Measurements from ENCODE around the gene XCL1.

XCL1 gene

DNA sequence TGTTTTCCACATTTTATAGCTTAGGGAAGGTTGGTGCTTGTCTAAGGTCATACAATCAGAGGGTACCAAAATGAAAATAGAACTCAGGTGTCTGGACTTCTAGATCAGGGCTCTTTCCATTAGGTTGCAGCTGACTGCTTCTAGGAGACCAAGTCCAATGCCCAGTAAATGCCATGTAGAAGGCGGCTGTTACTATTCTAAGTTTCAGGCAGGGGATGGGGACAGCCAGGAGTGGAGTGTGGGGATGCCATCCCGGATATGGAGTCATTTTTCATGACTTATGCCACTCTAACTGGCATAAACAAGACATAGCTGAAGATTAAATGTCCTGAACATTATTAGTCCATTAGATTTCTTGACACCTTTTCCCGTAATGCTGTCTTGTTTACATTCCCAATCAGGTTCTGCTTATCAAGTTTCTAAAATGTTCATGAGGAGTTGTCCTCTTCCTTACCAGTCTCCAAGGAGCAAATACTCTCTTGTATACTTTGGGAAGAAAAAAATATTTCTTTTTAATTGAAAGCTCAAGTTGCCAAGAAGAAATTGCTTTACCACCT is 31.5 kb downstream of the XCL1 start:
- no peaks in the 10 kb centered on the region for H3K9me3 ChIP-seq
- H3K4me3 ChIP-seq (ENCODE audit: low read depth in 1 of 2, low read length in 1 of 2): no peak overlapping the region
- H3K4me1 ChIP-seq (ENCODE audit: control insufficient read depth in 1 of 2, insufficient read depth in 1 of 2, low read depth in 1 of 2, low read length in 1 of 2): no peaks in the 10 kb centered on the region
- no peak overlapping the region for H3K27ac ChIP-seq
- H3K36me3 ChIP-seq: no peaks in the 10 kb centered on the region
- TF ChIP-seq, protein P1, sequence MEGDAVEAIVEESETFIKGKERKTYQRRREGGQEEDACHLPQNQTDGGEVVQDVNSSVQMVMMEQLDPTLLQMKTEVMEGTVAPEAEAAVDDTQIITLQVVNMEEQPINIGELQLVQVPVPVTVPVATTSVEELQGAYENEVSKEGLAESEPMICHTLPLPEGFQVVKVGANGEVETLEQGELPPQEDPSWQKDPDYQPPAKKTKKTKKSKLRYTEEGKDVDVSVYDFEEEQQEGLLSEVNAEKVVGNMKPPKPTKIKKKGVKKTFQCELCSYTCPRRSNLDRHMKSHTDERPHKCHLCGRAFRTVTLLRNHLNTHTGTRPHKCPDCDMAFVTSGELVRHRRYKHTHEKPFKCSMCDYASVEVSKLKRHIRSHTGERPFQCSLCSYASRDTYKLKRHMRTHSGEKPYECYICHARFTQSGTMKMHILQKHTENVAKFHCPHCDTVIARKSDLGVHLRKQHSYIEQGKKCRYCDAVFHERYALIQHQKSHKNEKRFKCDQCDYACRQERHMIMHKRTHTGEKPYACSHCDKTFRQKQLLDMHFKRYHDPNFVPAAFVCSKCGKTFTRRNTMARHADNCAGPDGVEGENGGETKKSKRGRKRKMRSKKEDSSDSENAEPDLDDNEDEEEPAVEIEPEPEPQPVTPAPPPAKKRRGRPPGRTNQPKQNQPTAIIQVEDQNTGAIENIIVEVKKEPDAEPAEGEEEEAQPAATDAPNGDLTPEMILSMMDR (IDR thresholded peaks at IDR 0.05): no peak
- no peaks in the 10 kb centered on the region for H3K27me3 ChIP-seq

- H3K27me3 ChIP-seq: no peaks in the 10 kb centered on the region
- no peak overlapping the region for H3K27ac ChIP-seq
- H3K4me3 ChIP-seq (ENCODE audit: low read depth in 1 of 2, low read length in 1 of 2): no peak overlapping the region
- H3K4me1 ChIP-seq (ENCODE audit: control insufficient read depth in 1 of 2, insufficient read depth in 1 of 2, low read depth in 1 of 2, low read length in 1 of 2): no peaks in the 10 kb centered on the region
- no peaks in the 10 kb centered on the region for H3K36me3 ChIP-seq
- no peaks in the 10 kb centered on the region for H3K9me3 ChIP-seq
- TF ChIP-seq, protein P1 (IDR thresholded peaks at IDR 0.05): no peak
These were observed 32.7 kb downstream of the XCL1 start for GRCh38 chr1:168608796-168609715.

GRCh38 chr1:168609741-168610510 is 33.5 kb downstream of the XCL1 start:
- Histone ChIP-seq H3K4me1 (ENCODE audit: control insufficient read depth in 1 of 2, insufficient read depth in 1 of 2, low read depth in 1 of 2, low read length in 1 of 2) (no peaks in the 10 kb centered on the region), H3K27me3 (no peaks in the 10 kb centered on the region), H3K36me3 (no peaks in the 10 kb centered on the region), H3K9me3 (no peaks in the 10 kb centered on the region), H3K4me3 (ENCODE audit: low read depth in 1 of 2, low read length in 1 of 2) (no peak overlapping the region), H3K27ac (no peak overlapping the region)
- TF ChIP-seq, protein P1 (IDR thresholded peaks at IDR 0.05): no peak

GRCh38 chr1:168613038-168613451 is 36.6 kb downstream of the XCL1 start:
- no peaks in the 10 kb centered on the region for H3K9me3 ChIP-seq

DNA sequence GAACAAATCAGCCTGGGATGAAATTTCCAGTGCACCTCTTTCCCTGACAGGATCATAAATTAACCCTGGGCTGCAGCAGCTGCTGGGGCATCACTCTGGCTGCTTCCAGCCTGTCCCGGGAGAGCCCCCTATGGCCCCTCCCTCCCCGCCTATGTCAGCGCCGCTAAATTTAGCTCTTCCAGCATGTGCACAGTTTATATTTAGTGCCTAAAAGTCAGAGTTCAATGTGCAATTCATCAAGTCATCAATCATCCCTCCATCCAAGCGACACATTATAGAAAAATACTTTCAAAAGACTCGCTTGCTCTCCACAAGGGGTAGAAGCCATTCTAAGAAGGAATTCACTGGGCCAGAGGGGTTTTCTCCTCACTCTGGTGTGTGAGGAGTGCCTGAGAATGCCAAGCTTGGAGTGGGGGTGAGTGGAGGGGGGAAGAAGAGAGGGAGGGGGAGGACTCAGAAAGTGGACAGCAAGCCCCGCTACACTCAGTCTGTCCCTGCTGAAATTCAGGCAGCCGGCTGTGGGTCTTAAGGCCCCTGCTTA is 37.4 kb downstream of the XCL1 start:
- Histone ChIP-seq H3K9me3 (no peaks in the 10 kb centered on the region), H3K36me3 (no peaks in the 10 kb centered on the region), H3K4me3 (ENCODE audit: low read depth in 1 of 2, low read length in 1 of 2) (no peak overlapping the region), H3K27me3 (no peaks in the 10 kb centered on the region), H3K4me1 (ENCODE audit: control insufficient read depth in 1 of 2, insufficient read depth in 1 of 2, low read depth in 1 of 2, low read length in 1 of 2) (no peaks in the 10 kb centered on the region), H3K27ac (no peak overlapping the region)
- TF ChIP-seq, protein P1 (IDR thresholded peaks at IDR 0.05): no peak

More at GRCh38 chr1:168613038-168613451, 36.6 kb downstream of the XCL1 start:
- H3K27me3 ChIP-seq: no peaks in the 10 kb centered on the region
- H3K4me3 ChIP-seq (ENCODE audit: low read depth in 1 of 2, low read length in 1 of 2): no peak overlapping the region
- TF ChIP-seq, protein P1 (IDR thresholded peaks at IDR 0.05): no peak
- no peaks in the 10 kb centered on the region for H3K36me3 ChIP-seq
- no peaks in the 10 kb centered on the region for H3K4me1 ChIP-seq (ENCODE audit: control insufficient read depth in 1 of 2, insufficient read depth in 1 of 2, low read depth in 1 of 2, low read length in 1 of 2)
- H3K27ac ChIP-seq: no peak overlapping the region

All from neutrophil (primary cell).